Stimulated activated naive B cell treated with anti-CD40 and anti-IgM and Interleukin-4, amounts not matched to agents 10 μg/mL and 1 μg/mL and 100 μg/mL, for 72 hours (primary cell): ENCODE data around the gene FBXO46.
"Not testable (repeated sequence)": the region's sequence is repeated elsewhere in the genome, so short reads cannot be mapped to it uniquely, and the experiment has no call there.

Source experiments
- ATAC-seq, 2 donors: fragments of 150-1000 bp; cut with Tn5 transposase; replicated peaks; 2 replicates each; pipeline ENCODE4 v1.10.0; 2021; ENCODE audit warnings: moderate library complexity in 1 of 2
- DNase-seq: peaks from one replicate; pipeline ENCODE4 v3.0.0; 2021
- H3K27ac Mint-ChIP-seq: one replicate; pipeline ENCODE4 v1.8.0; 2022; ENCODE audit warnings: mild to moderate bottlenecking, mixed read lengths
- H3K27me3 Mint-ChIP-seq, 2 donors: one replicate each; pipeline ENCODE4 v1.8.0; 2022; ENCODE audit warnings: mixed read lengths in 2 of 2
- H3K36me3 Mint-ChIP-seq, 2 donors: one replicate each; pipeline ENCODE4 v1.8.0; 2022; ENCODE audit warnings: mixed read lengths in 2 of 2, mild to moderate bottlenecking in 1 of 2
- H3K4me1 Mint-ChIP-seq, 2 donors: one replicate each; pipeline ENCODE4 v1.8.0; 2022; ENCODE audit warnings: mixed read lengths in 2 of 2, mild to moderate bottlenecking in 1 of 2
- H3K4me3 Mint-ChIP-seq, 2 donors: one replicate each; pipeline ENCODE4 v1.8.0; 2022; ENCODE audit warnings: mild to moderate bottlenecking in 2 of 2, mixed read lengths in 2 of 2, moderate library complexity in 1 of 2
- H3K9me3 Mint-ChIP-seq, 2 donors: one replicate each; pipeline ENCODE4 v1.8.0; 2022; ENCODE audit warnings: mixed read lengths in 2 of 2, mild to moderate bottlenecking in 1 of 2

The FBXO46 gene

DNA sequence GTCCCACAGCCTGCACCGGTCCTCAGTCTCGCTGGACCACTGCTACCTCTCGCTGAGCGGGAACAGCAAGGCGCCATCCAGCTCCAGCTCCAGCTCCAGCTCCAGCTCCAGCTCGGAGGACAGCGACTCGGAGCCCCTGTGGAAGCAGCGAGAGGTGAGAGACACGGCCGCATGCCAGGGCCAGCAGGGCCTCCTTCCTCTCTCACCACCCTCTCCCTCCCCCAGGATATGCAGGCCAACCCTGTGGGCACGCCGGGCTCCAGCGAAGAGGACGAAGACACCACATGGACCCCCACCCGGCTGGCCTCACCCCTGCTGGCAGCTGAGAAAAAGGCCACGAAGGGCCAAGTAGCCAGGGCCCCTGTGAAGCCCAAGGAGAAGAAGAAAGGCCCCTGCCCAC, 31.0 kb upstream of the FBXO46 start:
- Mint-ChIP-seq H3K4me3 (no peak overlapping the region), H3K27me3 (peaks cover 35 to 50% of the 10 kb centered on the region in 2 donors), H3K4me1 (peaks cover 0 to 2% of the 10 kb centered on the region in 2 donors), H3K36me3 (no peaks in the 10 kb centered on the region), H3K27ac (no peak overlapping the region), H3K9me3 (no peaks in the 10 kb centered on the region)
- ATAC-seq (no peak), DNase-seq (no peak)

DNA sequence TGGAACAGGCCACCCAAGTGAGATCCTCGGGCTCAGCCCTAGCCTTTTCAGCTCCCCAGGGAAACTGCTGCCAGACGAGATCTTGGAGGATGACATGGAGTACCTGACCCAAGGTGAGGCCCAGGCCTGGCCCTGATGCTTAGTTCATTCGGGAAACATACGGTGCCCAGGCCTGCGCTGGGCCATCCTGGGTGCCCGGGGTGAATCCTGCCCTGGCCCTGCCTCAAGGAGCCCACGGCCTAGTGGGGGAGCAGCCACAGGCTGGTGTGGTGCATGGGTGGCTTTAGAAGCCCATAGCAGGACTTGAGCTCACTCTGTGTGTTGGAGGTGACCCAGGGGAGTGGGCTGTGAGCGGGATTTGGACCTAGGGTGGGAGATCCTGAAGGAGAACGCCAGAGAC, 28.2 kb upstream of the FBXO46 start:
- H3K4me3 Mint-ChIP-seq = no peak overlapping the region
- DNase-seq = no peak

DNA sequence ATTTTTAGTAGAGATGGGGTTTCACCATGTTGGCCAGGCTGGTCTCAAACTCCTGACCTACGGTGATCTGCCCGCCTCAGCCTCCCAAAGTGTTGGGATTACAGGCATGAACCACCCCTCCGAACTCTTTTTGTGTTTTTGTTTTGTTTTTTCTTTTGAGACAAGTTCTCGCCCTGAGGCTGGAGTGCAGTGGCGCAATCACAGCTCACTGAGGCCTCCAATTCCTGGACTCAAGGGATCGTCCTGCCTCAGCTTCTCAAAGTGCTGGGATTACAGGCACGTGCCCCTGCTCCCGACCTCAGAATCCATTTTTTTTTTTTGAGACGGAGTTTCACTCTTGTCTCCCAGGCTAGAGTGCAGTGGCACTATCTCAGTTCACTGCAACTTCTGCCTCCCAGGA, 27.0 kb upstream of the FBXO46 start:
- Mint-ChIP-seq H3K36me3 (no peaks in the 10 kb centered on the region), H3K27me3 (peaks cover 20 to 37% of the 10 kb centered on the region in 2 donors), H3K4me1 (no peaks in the 10 kb centered on the region), H3K9me3 (no peaks in the 10 kb centered on the region), H3K4me3 (no peak overlapping the region), H3K27ac (no peak overlapping the region)
- DNase-seq = no peak
- ATAC-seq = no peak

More for the DNA sequence above, 28.2 kb upstream of the FBXO46 start:
- H3K9me3 Mint-ChIP-seq = no peaks in the 10 kb centered on the region
- no peak overlapping the region for H3K27ac Mint-ChIP-seq
- no peak for ATAC-seq
- H3K36me3 Mint-ChIP-seq = no peaks in the 10 kb centered on the region
- peaks cover 20 to 31% of the 10 kb centered on the region in 2 donors for H3K27me3 Mint-ChIP-seq
- H3K4me1 Mint-ChIP-seq = no peaks in the 10 kb centered on the region

DNA sequence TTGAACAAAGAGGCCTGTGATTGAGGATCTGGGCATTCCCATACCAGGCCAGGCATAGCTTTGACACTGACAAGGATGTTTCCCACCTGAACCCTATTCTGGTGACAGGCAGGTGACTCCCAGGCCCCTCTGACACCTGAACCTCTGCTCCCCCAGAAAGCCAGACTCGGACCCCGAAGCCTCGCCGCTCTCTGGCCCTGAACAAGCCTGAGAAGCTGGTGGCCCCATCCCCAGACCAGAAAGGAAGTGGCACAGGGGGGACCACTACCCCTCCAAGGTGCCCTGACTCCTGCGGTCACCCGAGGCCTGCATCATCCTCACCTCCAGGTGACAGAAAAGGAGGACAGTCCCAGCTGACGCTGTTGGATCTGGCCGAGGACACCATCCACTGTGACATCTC, 23.6 kb upstream of the FBXO46 start:
- Mint-ChIP-seq H3K36me3 (no peaks in the 10 kb centered on the region), H3K4me1 (no peaks in the 10 kb centered on the region), H3K27me3 (peaks cover 9 to 22% of the 10 kb centered on the region in 2 donors), H3K9me3 (no peaks in the 10 kb centered on the region), H3K4me3 (no peak overlapping the region), H3K27ac (no peak overlapping the region)
- DNase-seq (no peak), ATAC-seq (no peak)

DNA sequence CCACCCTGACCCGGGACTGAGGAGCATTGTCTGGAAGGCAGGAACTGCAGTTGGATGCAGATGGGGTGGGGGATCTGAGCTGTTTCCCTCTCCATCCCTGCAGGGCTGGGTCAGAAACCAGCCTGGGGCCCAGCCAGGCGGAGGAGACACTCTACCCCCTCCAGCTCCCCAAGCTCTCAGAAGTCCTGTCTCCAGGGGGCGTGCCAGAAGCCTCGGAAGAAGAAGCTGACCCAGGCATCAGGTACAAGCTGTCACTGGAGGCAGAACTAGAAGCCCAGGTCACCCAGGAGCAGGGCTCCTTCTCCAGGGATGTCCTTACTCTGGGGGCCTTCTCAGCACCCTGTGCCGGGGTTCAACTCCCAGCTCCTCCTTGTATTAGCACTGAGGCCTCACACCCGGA, 22.9 kb upstream of the FBXO46 start:
- H3K9me3 Mint-ChIP-seq = no peaks in the 10 kb centered on the region

DNA sequence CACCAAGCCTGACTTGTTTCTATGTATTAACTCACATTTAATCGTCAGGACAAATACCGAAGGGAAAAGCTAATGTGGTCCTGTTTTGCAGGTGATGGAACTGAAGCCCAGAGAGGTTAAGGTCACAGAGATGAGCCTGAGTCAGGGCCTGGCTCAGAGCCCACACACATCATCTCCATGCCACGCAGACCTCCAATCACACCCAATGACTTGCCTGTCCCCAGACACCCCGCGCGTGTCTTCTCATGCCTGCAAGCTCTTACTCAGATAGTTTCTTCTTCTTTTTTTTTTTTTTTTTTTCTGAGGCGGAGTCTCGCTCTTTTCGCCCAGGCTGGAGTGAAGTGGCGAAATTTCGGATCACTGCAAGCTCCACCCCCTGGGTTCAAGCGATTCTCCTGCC, 21.9 kb upstream of the FBXO46 start:
- no peaks in the 10 kb centered on the region for H3K36me3 Mint-ChIP-seq

More for the DNA sequence above, 22.9 kb upstream of the FBXO46 start:
- H3K4me1 Mint-ChIP-seq = no peaks in the 10 kb centered on the region
- H3K27ac Mint-ChIP-seq = no peak overlapping the region
- no peaks in the 10 kb centered on the region for H3K36me3 Mint-ChIP-seq
- no peak for ATAC-seq
- DNase-seq = no peak
- H3K27me3 Mint-ChIP-seq = peaks cover 6 to 14% of the 10 kb centered on the region in 2 donors
- H3K4me3 Mint-ChIP-seq = no peak overlapping the region

DNA sequence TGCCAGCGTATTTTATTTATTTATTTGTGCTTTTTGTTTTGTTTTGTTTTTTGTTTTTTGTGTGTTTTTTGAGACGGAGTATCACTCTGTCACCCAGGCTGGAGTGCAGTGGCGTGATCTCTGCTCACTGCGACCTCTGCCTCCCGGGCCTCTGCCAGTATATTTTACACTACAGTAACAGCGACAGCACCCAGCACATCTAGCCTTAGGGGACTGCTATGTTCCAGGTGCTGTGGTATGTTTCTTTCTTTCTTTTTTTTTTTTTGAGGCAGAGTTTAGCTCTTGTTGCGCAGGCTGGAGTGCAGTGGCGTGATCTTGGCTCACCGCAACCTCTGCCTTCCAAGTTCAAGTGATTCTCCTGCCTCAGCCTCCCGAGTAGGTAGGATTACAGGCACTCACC, 20.8 kb upstream of the FBXO46 start:
- not testable (repeated sequence) for ATAC-seq, H3K36me3 Mint-ChIP-seq, H3K4me1 Mint-ChIP-seq, DNase-seq, H3K27ac Mint-ChIP-seq, H3K4me3 Mint-ChIP-seq, H3K9me3 Mint-ChIP-seq
- H3K27me3 Mint-ChIP-seq = peaks cover 9 to 22% of the 10 kb centered on the region in 2 donors

More for the DNA sequence above, 21.9 kb upstream of the FBXO46 start:
- ATAC-seq (no peak), DNase-seq (no peak)
- H3K9me3 Mint-ChIP-seq = no peaks in the 10 kb centered on the region
- no peak overlapping the region for H3K4me3 Mint-ChIP-seq
- H3K27me3 Mint-ChIP-seq = peaks cover 6 to 18% of the 10 kb centered on the region in 2 donors
- no peaks in the 10 kb centered on the region for H3K4me1 Mint-ChIP-seq
- H3K27ac Mint-ChIP-seq = no peak overlapping the region

DNA sequence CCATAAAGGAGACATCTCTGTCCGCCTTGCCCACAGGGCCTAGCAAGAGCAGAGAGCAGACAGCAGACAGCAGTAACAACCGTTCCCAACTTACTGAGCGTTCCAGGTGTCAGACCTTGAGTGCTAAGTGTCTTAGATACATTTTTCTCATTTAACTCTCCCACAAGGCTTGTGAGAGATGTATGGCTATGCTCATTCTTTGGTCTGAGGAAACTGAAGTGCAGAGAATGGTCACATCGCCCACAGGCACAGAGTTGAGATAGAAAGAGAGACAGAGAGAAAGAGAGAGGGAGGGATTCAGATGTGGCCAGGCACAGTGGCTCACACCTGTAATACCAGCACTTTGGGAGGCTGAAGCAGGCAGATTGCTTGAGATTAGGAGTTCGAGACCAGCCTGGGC, 16.8 kb upstream of the FBXO46 start:
- Mint-ChIP-seq H3K27ac (no peak overlapping the region), H3K4me3 (no peak overlapping the region), H3K27me3 (peaks cover 18 to 36% of the 10 kb centered on the region in 2 donors), H3K9me3 (no peaks in the 10 kb centered on the region), H3K4me1 (no peaks in the 10 kb centered on the region), H3K36me3 (no peaks in the 10 kb centered on the region)
- no peak for ATAC-seq
- DNase-seq = no peak

DNA sequence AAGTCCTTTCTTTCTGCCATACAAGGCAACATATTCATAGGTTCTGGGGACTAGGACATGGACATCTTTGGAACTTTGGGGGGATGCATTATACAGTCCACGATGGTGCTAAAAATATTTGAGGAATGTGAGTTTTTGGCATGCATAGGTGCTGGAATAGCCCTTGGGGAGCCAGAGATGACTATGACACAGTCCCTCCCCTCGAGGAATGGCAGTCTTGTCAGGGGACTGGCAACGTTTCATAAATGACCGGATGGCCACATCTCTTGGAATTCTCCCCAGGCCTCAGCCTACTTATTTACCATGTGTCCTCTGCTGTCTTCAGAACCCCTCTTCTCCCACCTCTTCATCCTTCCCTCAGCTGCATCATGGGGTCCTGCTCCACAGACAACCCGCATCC, 16.2 kb upstream of the FBXO46 start:
- DNase-seq = no peak
- H3K9me3 Mint-ChIP-seq = no peaks in the 10 kb centered on the region
- H3K27ac Mint-ChIP-seq = no peak overlapping the region
- no peak overlapping the region for H3K4me3 Mint-ChIP-seq
- no peak for ATAC-seq
- H3K27me3 Mint-ChIP-seq = peaks cover 18 to 41% of the 10 kb centered on the region in 2 donors
- H3K36me3 Mint-ChIP-seq = no peaks in the 10 kb centered on the region
- no peaks in the 10 kb centered on the region for H3K4me1 Mint-ChIP-seq

DNA sequence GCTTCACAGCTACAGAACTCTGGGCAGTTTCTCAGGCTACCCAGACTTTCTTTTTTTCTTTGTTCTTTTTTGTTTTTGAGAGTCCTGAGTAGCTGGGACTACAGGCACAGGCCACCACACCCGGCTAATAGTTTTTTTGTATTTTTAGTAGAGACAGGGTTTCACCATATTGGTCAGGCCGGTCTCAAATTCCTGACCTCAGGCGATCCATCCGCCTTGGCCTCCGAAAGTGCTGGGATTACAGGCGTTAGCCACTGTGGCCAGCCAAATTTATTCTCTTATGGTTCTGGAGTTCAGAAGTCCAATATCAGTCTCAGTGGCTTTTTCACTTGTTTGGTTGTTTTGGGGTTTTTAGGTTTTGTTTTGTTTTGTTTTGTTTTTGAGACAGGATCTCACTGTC, 14.9 kb upstream of the FBXO46 start:
- ATAC-seq (no peak), DNase-seq (no peak)
- Mint-ChIP-seq H3K36me3 (no peaks in the 10 kb centered on the region), H3K9me3 (no peaks in the 10 kb centered on the region), H3K27me3 (peaks cover 18 to 41% of the 10 kb centered on the region in 2 donors), H3K4me3 (no peak overlapping the region), H3K4me1 (no peaks in the 10 kb centered on the region), H3K27ac (no peak overlapping the region)

DNA sequence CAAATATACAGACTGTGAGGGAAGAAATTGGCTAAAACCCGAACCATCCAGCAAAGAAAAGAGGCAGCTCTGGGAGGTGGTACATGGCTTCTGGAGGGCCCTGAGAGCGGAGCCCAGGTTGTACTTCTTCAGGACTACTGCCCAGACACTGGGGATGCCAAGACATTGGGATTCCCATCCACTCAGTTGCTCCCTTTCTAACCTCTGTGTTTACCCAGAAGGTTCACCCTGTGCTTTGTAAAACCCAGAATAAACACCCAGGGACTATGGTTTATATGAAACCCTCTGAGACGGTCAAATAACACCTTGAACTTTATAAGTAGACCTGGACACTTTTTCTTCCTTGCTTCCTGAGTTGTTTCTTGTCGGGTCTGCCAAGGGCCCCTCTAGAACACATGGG, 12.3 kb upstream of the FBXO46 start:
- H3K36me3 Mint-ChIP-seq = no peaks in the 10 kb centered on the region
- no peak for DNase-seq
- no peaks in the 10 kb centered on the region for H3K4me1 Mint-ChIP-seq
- H3K27ac Mint-ChIP-seq = no peak overlapping the region
- H3K9me3 Mint-ChIP-seq = no peaks in the 10 kb centered on the region
- H3K4me3 Mint-ChIP-seq = no peak overlapping the region
- no peak for ATAC-seq
- H3K27me3 Mint-ChIP-seq = peaks cover 26 to 41% of the 10 kb centered on the region in 2 donors

DNA sequence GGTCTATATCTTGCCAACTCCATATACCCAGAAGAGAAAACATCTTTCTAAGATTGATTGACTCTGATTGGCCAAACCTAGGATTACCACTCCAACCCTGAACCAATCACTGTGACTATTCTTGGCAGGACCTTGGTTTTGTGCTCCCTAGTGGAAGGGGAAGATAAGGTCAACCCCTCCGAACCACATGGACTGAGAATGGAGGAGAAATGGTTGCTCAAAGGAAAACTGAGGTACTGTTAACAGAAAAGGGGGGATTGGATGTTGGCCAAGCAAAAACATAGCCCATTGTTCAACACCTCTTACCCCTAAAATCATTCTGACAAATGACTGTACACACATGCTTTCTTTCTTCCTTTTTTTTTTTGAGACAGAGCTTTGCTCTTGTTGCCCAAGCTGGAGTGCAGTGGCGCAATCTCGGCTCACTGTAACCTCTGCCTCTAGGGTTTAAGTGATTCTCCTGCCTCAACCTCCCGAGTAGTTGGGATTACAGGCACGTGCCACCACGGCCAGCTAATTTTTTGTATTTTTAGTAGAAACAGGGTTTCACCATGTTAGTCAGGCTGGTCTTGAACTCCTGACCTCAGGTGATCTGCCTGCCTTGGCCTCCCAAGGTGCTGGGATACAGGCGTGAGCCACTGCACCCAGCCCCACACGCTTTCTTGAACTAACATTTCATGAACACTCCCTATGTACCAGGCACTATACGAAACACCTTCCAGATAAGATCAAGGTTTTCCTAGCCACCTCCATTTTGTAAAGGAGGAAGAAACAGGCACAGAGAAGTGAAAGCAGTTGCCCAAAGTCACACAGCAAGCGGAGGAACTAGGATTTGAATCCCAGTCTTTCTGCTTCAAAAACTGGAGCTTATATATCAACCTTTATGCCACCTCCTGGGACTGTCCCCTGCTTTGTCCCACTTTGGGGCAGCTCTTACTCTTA, 9.1 kb upstream of the FBXO46 start:
- no peak for DNase-seq
- Mint-ChIP-seq H3K9me3 (no peaks in the 10 kb centered on the region), H3K27me3 (peaks cover 16 to 18% of the 10 kb centered on the region in 2 donors), H3K36me3 (no peaks in the 10 kb centered on the region), H3K27ac (no peak overlapping the region), H3K4me3 (no peak overlapping the region), H3K4me1 (no peaks in the 10 kb centered on the region)
- no peak for ATAC-seq

DNA sequence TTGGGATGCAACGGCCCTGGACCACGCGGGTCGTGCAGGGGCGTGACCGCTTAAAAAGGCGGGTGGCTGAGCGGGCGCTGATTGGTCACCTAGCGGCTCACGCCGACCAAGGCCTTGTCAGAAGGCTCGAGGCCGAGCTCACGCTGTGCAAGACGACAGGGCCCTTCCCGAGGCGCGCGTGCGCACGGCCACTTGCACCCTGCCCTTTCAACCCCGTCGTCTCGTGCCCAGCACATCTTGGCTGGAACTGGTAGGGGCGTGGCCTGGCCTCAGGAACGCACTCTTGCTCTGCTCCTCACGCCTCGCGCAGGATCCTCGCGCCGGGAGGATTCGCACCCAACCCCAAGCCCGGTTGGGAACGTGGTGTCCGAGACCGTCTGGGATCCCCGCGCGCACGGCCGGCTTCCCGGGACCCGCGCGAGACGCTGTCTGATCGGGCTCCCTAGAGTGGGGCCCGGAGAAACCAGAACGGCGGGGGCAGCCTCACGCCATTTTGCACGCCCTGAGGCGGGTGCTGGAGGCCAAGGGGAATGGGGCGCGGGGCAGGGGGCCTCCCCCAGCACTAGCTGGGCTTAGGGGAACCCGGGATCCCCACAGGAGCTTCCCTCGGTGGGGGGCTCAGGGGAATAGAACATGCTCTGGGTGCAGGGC, 2.6 kb upstream of the FBXO46 start, which contains the start of gene MEIOSIN:
Gene MEIOSIN, plus strand, starts transcription at position 280 of the 651 bp plus-strand sequence. CDS start 1,938 bp downstream, outside the sequence.
- Mint-ChIP-seq H3K27me3 (peaks cover 4 to 5% of the 10 kb centered on the region in 2 donors), H3K4me1 (peaks cover 13 to 25% of the 10 kb centered on the region in 2 donors), H3K36me3 (peaks cover 2 to 3% of the 10 kb centered on the region in 2 donors), H3K9me3 (no peaks in the 10 kb centered on the region), H3K27ac (no peak within 1 kb of the TSS), H3K4me3 (no peak within 1 kb of the TSS)
- ATAC-seq = no peak
- DNase-seq = no peak

DNA sequence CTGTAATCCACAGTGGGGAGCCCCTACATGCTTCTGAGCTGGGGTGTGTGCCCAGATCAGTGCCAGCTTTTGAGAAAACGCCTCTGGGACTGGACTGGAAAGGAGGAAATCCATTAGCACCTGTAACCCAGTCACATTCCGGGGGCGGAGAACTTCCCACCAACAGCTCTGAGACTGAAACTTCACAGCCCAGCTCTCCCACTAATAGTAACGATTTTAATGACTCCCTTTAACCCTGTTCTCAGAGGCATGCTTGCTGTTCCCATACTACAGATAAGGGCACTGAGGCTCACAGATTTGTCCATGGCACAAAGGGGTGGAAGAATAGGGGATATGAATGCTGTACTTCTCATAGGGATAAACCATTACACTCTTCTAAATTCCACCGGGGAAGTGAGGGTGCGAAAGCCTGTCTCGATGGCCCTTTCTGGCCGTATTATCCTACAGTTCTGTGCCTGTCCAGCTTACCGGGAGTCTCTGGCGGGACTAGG, 851 bp downstream of the FBXO46 start:
- peaks cover 9 to 12% of the 10 kb centered on the region in 2 donors for H3K36me3 Mint-ChIP-seq
- ATAC-seq = no peak
- no peak for DNase-seq

More for the DNA sequence above, 851 bp downstream of the FBXO46 start:
- H3K27me3 Mint-ChIP-seq = no peaks in the 10 kb centered on the region
- peak overlapping the region; percentile 94 for H3K27ac Mint-ChIP-seq
- peak overlapping the region; percentile 91 to 96 for H3K4me3 Mint-ChIP-seq
- no peaks in the 10 kb centered on the region for H3K9me3 Mint-ChIP-seq
- H3K4me1 Mint-ChIP-seq = peaks cover 22 to 51% of the 10 kb centered on the region in 2 donors
